GM18909 (cell line): ENCODE measurements around the gene N4BP2.

Experiments
- ATAC-seq: cut with Tn5 transposase; IDR thresholded peaks from one replicate; pipeline ENCODE4 v1.9.1; 2021; ENCODE audit warnings: mild to moderate bottlenecking; ENCODE audit not compliant: unreplicated experiment, poor library complexity

Gene N4BP2

DNA sequence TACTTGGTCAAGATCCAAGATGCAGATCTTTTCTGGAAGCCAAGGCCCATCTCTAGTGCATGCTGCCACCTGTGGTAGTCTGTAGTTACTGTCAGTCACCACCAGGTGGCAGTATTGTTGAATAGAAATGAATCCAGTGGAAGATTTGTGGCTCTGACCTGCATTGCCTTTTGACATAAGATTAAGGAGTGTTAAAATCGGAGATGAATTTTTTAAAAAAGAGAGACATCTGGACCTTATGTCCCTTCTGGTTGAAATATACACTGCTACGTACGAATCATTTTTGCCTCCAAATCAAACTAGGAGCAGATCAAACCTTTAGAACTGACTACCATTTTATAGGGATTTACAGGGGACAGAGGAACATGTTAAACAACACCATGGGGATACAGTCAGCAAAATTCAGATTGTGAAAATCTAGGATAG lies 93.3 kb downstream of the N4BP2 start:
- ATAC-seq: peak; percentile 70

DNA sequence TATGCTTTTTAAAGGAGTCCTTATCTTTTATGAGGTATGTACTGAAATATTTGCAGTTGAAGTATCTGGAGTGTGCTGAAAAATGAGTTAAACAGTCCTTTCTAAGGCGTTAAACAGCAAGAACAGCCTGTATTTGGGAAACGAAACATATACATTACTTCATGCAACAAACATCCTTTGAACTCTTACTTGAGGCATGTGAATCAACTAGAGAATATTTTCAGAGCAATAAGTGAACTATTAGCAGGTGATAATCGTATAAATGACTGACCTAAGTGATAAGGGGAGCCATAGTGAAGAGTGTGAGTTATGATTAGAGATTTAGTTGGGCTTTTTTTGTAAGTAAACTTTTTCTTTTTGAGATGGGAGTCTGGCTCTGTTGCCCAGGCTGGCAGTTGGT lies 94.3 kb downstream of the N4BP2 start:
- no peak for ATAC-seq

DNA sequence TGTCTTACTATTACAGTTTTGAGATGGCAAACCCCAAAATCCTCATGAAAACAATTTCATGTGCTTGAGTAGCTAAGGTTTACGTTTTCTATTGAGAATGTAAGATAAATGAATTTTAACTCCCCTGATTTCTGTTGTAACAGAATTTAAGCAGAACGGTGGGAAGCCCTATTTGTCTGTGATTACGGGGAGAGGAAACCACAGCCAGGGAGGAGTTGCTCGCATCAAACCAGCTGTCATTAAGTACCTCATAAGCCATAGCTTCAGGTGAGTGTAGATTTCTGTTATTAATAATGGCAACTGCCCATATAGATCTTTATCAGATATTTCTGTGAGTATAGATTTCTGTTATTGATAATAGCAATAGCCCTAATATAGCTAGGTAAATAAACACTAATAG lies 96.0 kb downstream of the N4BP2 start:
- no peak for ATAC-seq

DNA sequence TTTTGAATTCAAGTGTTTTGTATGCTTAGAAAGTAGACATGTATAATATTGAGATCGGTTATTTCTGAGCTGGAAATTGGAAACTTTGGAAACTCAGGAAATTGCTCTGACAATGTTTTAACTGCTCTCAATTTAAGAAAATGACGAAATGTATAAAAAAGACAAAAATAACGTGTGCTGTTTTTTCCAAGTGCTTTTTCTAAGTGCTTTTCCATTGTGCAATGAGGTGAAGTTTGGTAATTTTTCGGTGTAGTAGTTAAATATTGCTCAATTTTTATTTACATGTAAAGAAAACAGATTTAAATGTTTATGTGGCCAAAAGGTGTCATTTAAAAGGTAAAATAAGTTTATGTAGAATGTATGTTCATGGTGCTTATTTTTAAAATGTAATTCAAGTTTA lies 100.8 kb downstream of the N4BP2 start:
- ATAC-seq: no peak

DNA sequence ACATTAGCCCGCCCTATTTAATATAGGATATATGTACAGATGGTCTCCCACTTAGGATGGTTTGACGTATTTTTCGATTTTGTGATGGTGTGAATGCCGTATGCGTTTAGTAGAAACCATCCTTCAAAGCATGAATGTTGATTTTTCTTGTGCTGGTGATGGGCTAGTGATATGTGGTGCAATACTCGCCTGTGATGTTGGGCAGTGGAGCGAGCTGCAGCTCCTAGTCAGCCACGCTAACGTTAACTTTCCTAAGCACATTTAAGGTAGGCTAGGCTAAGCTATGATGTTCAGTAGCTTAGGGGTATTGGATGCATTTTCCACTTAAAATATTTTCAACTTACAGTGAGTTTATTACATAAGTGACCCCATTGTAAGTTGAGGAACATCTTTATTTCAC lies 103.6 kb downstream of the N4BP2 start:
- no peak for ATAC-seq

DNA sequence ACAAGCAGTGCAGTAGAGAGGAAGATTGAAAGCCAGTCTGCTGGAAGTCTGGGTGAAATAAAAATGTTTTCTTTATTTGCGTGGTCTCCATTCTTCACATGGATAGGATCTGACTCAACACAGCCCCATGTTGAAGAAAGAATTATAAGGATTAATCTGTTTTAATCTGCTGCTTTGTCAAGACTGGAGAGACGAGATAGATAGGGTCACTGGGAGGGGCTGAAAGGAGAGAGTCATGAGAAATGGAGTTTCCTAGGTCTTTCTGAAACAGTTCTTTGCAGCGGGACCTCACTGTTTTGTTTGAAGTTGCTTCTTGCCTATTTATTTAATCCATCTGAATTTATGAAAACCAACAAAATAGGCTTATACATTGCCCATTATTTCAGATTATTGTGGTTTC lies 107.8 kb downstream of the N4BP2 start:
- ATAC-seq: no peak

DNA sequence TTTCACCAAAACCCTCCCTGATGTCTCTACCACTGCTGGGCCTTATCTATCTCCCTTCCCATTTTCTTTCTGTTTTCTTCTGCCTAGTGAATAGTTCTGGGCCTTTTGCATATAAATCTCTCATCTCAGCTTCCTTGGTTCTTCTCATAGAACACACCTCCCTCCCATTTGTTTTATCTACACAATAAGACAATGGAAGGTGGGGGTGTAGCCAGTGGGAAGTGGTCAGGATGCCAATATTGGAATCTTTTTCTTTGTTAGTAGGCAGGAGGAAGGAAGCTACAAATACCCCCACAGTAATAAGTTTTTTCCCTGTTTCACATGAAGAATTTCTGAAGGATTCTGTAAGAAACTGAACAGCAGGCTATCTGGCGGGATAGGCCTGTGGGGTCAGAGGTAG lies 109.3 kb downstream of the N4BP2 start:
- no peak for ATAC-seq

DNA sequence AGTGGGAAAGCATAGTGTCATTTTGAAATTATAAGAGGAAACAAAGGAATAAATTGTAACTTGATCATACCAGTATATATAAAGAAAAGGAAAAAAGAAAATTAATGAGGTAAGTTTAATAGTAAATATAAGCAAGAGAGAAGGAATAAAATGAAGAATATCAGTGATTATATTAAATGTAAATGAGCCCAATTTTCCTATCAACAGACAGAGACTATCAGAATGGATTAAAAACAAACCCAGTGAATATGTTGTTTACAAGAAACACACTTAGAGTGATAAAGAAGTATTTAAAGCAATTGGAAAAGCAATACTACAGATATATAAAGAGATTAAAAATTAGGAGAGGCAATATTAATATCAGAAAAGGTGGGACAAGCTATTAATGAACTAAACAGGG lies 111.4 kb downstream of the N4BP2 start:
- no peak for ATAC-seq

DNA sequence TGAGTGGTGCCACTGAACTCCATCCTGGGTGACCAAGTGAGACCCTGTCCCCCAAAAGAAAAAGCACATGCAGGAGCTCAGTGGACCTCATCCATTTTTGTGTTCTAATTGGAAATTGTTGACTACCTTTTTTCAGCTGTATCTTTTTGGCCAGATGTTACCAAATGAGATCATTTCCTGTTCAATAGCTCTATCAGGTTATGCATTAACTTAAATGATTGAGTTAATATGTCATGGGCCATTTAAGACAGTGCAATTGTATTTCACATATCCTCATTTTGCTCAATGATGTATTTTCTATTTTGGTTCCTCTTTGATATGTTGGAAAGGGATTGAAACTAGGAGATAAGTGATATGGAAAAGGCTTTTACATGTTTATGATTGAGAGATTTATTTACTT lies 113.9 kb downstream of the N4BP2 start:
- peak; percentile 84 for ATAC-seq

DNA sequence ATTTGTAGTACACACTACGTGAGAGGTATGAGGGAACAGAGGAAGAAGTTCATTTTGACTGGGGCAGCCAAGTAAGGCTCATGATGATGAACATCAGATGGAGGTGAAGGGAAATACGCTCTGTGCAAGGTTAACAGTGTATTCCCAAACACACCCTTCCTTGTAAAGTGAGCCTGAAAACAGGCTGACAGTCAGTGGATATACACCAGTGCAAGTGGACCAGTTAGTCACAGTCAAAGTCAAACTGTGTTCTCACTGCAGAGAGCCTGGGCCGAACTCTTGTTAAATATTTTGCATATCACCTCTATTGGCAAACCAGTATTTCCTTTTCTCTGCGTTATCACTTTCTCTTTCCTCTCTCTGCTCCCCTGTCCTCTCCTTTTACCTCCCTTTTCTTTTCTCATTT lies 116.8 kb downstream of the N4BP2 start:
- ATAC-seq: peak; percentile 81

DNA sequence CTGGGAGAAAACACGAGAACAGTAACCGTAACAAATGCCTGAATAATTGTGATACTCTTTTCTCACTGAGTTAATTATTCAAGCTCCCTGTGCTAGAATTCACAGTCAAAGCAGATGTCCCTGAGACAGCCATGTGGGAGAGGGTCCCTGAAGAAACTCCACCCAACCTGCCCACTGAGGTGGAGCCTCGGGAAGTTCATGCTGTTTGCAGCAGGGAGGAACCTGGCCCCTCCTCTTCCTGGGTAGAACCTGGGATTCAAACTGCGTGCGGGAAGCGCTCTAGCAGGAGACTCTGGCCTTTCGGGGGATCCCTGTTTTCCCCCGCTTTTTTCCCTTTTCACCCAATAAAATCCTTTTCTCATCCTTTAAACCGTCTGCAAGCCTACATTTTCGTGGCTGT lies 120.0 kb downstream of the N4BP2 start:
- no peak for ATAC-seq

DNA sequence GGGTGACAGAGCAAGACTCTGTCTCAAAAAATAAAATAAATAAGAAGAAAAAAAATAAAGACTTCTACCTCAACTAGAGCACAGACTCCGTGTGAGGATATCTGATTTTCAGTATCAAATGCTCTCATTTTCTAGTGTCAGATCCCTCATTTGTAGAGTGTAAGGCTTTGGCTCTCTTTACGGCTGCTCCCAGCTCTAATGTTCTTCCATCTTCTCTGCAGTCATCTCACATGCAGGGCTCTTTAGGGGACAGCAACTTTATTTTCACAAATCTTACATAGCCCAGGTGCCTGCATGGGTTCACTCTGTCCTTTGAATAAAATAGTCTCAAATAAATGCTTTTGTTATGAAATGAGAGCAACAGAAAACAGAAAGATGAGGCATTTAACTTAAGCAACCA lies 120.9 kb downstream of the N4BP2 start:
- ATAC-seq: no peak

DNA sequence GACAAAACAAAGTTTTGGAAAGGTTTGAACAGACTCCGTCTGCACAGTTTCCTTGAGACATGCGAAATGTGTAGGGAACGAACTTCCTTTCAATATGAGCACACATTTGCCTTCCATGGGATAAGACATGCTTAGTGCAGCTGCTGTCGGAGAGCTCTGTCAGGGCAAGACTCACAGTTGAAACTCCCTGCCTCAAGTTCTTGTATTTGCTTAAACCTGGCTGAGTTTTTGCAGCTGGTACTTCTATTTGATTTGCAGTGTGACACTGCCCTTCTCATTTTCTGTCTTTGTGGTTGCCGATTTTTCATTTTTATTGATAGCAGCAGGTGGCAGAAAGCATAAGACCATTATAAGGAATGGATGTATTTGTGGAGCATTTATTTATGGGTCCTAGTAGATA lies 122.0 kb downstream of the N4BP2 start:
- no peak for ATAC-seq

DNA sequence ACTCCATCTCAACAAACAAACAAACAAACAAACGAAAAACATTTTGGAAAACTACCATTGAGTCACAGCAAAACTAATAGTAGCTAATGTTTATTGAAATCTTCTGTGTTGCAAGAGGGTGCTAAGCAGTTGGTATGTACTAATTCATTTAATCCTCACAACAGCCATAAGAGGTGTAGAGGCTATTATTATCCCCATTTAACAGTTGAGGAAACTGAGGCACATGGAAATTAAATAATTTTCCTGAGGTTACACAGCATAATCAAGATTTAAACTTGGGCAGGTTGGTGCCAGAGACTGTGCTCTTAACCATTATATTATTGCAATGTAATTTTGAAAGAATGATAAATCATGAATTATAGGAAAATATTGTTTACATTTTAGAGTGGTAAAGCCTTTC lies 122.7 kb downstream of the N4BP2 start:
- no peak for ATAC-seq

DNA sequence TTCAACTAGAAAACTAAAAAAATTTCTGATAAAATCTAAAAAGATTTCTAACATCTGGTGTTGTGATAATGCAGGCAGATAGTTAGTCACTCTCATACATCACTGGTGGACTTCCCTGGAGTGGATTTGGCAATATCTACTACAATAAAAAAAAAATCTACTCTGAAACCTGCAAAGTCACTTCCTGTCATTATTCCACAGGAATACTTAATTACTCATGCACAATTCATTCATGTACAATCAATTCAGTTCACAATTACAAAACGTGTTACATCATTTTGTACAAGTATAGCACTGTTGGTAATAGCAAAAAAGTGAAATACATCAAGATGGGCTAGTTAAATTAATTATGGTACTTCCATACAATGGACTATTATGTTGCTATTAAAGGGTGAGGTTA lies 123.7 kb downstream of the N4BP2 start:
- ATAC-seq: no peak

DNA sequence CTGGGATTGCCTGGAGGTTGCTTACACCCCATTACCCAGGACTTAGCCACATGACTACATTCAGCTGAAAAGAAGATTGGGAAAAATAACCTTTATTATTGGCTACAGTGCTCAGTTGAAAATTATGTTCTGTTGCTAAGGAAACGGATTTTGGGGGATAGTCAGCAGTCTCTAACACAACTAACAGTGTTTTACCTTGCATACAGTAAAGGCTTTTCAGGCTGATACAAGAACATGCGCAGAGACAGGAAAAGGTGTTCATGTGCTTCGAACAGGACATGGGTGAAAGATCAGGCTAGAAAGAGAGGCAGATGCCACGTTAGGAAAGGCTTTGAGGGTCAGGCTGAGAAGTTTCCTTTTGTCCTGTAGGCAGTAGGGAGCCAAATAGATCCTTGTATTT lies 125.4 kb downstream of the N4BP2 start:
- ATAC-seq: no peak

DNA sequence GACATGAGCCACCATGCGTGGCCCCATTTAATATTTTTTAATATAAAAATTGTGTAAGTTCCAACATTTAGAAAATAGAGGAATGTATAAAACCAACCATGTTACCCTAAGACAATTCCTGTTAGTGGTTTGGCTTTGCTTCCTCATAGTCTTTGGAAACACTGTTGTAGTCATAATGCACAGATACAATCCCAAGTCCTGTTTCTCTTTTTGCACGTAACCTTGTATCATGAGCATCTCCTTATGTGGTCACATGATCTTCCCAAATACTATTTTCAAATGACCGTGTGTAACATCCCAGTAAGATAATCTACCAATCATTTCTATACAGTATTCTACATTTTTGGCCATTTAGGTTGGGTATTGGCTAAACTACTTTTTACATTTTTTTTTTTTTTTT lies 126.3 kb downstream of the N4BP2 start:
- no peak for ATAC-seq

DNA sequence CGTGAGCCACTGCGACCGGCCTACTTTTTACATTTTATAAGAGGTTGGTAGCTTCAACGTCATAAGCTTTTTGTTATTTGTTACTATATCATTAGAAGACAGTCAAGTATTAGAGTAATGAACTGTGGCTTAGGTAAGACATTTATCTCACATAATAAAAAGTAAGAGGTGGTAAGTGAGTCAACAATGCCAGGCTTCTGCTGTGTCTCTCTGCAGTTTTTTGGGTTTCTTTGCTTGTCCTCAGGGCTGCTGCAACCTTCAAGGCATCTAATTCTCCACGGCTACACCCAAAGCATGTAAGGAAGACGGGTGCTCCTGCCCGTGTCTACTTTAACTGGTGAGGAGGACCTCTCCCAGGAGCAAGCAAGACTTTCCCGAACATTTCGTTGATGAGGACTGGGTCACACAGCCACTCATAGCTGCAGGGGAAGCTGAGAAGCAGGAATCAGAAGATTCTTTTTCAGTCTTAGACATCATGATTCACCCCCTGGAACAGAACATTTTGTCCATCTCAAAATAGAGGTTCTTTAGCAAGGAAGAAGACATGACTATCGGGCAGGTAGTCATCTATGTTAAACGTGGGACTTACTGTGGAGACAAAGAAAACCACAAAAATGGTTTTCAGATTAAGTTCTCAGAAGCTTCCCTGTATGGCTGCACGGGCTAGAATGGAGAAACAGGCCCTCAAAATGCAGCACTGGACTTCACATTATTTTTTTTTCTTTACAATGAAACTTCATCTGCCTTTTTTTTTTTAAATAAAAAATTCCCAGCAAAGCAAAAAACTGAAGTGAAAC lies 127.2 kb downstream of the N4BP2 start:
- ATAC-seq: no peak

DNA sequence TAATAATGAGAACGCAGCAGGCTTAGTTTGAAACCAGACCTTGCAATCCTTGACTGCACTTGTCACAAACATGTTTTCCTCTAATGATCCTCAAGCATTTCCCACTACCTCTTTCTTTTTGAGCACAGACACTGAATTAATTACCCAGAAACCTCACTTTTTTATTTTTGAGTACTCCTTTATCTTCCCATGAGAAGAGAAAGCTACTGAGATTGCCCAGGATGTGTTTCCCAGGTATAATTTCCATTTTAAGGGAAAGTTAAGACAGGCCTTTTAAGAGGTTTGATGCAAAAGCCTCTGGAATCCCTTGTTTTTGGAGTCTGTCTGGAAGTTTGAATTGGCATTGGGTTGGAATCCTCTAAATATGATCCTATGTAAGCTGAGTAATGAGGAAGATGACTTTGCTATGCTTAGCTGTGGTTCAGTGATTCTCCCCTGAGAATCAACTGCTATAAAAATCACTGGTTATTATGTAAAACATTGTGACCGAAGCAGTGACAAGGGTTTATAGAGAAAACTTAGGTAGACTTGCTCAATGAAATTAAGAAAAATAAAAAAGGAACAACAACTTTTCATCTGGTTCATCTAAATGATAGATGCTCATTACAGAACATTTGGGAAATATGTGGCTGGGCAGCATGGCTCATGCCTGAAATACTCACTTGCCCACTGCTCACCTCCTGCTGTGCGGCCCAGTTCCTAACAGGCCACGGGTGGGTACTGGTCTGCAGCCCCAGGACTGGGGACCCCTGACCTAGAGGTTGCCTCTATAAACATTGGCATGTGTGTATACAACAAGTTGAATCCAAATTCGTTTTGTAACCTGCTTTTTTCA lies 129.4 kb downstream of the N4BP2 start:
- peak; percentile 39 for ATAC-seq

DNA sequence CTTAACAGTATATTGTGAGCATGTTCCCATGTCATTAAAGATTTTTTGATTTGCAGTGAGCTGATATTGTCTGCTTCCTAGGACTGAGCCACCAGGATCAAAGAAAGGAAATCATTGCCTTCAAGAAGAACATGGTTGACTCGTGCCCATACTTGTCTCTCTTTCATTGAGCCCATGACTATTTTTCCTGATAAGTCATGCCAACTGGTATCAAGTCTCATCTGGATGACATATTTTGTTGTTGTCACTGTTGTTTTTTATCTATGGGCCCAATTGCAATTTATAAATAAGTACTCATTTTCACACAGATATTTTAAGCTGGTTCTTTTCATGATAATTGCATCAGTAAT lies 130.0 kb downstream of the N4BP2 start:
- ATAC-seq: no peak

DNA sequence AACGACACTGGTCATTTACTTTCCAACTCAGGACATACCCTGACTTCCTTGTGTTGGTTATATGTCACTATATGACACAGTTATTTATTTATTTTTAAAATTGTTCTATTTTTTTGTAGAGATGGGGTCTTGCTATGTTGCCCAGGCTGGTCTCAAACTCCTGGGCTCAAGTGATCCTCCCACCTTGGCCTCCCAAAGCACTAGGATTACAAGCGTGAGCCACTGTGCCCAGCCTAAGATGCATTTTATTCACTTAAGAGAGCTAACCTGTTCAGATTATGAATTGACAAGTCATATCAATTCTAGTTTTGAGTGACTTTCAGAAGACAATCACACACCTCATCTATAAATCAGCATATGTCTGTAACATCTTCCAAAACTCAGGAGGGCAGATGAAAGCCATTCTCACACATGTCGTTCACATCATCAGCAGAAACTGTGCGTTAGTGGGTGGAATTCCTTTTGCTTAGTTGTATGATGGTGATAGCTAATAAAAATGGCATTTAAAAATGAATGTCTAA lies 130.8 kb downstream of the N4BP2 start:
- no peak for ATAC-seq

DNA sequence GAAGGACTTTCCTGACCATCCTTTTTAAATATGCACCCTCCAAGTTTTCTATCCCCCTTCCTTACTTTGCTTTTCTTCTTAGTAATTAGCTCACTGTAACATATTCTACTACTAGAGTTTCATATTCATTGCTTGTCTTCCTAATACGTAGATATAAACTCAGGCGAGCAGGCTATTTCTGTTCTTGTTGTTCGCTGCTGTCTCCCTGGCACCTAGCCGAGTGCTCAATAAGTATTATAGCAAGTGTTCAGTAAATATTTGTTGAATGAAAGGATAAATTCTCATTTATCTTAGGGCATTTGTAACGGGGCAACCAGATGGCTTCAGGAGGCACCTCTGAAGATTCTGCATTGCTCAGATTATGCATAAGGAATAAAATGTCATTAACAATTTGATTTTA lies 133.4 kb downstream of the N4BP2 start:
- ATAC-seq: no peak
